GM19455 (cell line): Measurements from ENCODE around the gene DGKA.
"Not testable (repeated sequence)": the region's sequence is repeated elsewhere in the genome, so short reads cannot be mapped to it uniquely, and the experiment has no call there.

ENCODE experiments used
- ATAC-seq: cut with Tn5 transposase; IDR thresholded peaks from one replicate; pipeline ENCODE4 v1.9.1; 2021; ENCODE audit not compliant: unreplicated experiment

Gene DGKA

DNA sequence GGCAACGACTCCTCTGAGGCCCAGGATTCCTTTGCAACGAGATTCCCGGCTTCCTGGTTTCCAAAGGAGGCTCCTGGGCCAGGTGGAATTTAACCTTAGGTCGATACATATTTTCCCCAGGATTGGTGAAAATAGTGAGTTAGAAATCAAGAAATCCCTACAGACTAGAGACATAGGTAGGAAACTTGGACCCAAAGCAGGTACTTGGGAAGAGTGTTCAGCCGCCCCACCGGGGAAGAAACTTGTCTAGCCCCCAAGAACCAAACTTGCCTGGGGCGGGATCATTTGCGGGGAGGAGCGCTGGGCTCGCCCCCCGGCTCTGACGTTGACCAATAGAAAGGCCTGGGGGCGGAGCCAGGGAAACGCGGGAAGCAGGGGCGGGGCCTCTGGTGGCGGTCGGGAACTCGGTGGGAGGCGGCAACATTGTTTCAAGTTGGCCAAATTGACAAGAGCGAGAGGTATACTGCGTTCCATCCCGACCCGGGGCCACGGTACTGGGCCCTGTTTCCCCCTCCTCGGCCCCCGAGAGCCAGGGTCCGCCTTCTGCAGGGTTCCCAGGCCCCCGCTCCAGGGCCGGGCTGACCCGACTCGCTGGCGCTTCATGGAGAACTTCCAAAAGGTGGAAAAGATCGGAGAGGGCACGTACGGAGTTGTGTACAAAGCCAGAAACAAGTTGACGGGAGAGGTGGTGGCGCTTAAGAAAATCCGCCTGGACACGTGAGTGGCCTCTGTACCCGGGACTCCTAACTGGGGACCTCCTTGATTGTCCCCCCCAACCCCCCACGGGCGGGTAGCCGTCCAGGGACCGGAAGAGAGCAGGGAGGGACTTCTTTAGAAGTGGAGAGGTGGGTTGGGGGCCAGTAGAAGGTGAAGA lies 35.7 kb downstream of the DGKA start, which contains the start of gene CDK2:
Gene CDK2, plus strand, starts transcription at position 423 of the 874 bp plus-strand sequence. Its CDS starts 179 bp downstream, at position 602.
- peak; percentile 94 for ATAC-seq

DNA sequence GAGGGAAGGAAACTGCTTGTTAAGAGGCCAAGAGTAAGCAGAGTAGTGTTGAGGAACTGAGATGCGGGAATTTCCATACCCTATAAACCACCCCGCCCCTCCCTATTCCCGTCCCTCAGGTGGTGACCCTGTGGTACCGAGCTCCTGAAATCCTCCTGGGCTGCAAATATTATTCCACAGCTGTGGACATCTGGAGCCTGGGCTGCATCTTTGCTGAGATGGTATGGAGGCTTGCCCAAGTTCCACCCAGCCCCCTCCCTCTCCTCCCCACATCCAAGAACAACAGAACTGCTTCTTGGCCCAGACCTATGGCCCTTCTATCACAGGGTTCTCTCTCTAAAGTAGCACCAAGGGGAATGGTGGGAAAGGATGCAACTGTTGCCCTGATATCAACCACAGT lies 38.4 kb downstream of the DGKA start:
- no peak for ATAC-seq

DNA sequence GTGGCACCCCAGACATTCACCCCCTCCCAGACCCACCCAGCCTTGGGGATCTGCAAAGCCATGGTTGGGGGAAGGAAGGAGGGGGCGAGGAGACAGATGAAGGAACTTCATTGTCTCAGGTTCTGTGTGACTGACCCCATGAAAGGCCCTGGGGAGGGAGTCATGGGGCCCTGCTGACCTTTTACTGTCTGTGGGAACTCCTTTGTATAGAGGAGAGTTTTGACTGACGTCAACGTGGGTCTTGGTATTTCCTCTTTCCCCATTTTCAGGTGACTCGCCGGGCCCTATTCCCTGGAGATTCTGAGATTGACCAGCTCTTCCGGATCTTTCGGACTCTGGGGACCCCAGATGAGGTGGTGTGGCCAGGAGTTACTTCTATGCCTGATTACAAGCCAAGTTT lies 39.8 kb downstream of the DGKA start:
- ATAC-seq = no peak

GRCh38 chr12:55972042-55972441 lies 41.1 kb downstream of the DGKA start:
- no peak for ATAC-seq

GRCh38 chr12:55972456-55972855 lies 41.5 kb downstream of the DGKA start:
- no peak for ATAC-seq

DNA sequence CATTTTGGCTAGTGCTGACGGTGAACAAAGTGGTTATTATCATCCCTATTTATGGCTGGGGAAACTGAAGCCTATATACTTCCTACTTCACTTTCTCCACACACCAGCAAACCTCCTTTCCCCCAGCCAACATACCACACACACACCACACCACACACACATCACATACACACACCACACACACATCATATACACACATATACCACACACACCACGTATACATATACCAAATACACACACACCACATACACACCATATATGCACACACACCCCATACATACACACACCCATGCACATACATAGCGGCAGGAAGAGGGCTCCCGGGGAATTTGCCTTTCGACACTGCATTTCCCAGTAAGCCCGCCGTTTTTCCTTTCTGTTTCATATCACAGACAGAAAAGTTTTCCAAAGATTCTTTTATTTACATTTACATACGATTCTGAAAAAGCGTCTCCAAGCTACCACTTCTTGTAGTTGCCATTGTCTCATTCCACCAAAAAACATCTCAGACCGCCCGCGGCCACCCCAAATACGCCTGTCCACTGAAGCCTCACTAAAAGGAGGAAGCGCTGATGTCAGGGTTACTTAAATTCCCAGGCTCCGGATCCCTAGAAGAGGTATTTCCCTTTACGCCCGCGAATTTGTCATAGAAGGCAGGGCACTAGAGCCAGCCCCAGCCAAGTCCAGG lies 42.1 kb downstream of the DGKA start:
- ATAC-seq = no peak

- peak; percentile 96 for ATAC-seq
Observed at GRCh38 chr12:55973599-55974307, 42.8 kb downstream of the DGKA start, which contains the start of gene RAB5B. TSS of gene RAB5B (plus strand) at chr12:55974078. CDS start at chr12:55986961, 12,883 bp downstream.

GRCh38 chr12:55974308-55974730 lies 43.4 kb downstream of the DGKA start:
- peak; percentile 21 for ATAC-seq

GRCh38 chr12:55978393-55978792 lies 47.4 kb downstream of the DGKA start:
- ATAC-seq = no peak

GRCh38 chr12:55979069-55979468 lies 48.1 kb downstream of the DGKA start:
- ATAC-seq = no peak

GRCh38 chr12:55981882-55982281 lies 50.9 kb downstream of the DGKA start:
- ATAC-seq = not testable (repeated sequence)

DNA sequence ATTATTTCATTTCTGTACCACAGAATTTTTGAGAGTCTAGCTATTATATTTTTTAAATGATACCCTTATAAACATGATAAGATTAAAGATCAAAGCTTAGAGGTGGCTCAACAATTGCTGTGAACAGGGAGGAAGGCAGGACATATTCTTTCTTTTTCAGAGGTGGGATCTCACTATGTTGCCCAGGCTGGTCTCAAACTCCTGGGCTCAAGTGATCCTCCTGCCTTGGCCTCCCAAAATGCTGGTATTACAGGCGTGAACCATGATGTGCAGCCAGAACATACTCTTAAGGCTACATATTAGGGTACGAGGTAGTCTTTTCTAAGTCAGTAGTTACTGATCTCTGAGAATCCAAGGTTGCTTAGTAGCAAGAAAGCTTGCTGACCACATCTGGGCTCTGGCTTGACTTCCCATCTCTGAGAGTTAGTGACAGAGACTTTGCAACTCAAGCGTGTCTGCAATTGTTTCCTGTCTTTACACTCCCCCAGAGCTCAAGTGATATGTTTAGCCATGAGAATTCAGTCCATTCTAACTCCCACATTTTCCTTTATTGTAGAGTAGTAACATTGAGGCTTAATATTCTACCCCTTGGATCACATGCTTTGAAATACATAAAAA lies 51.5 kb downstream of the DGKA start:
- peak; percentile 63 for ATAC-seq

GRCh38 chr12:55983232-55983842 lies 52.4 kb downstream of the DGKA start:
- no peak for ATAC-seq

DNA sequence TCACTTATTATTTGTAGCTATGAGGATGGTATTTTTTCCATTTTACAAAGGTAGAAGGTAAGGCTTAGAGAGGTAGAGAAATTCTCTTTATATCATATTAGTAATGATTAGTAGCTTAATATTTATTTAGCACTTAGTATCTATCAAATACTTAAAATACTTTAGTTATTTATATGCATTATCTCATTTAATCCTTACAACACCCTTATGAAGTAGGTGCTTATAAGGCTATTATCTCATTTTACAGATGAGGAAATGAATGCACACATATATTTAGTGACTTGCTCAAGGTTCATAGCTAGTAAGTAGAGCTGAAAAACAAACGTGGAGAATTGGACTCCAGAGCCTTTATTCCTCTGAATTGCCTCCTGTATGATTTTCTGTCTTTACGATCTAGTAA lies 53.9 kb downstream of the DGKA start:
- no peak for ATAC-seq

GRCh38 chr12:55985341-55985740 lies 54.4 kb downstream of the DGKA start:
- ATAC-seq = no peak

GRCh38 chr12:55985976-55986375 lies 55.0 kb downstream of the DGKA start:
- ATAC-seq = not testable (repeated sequence)

DNA sequence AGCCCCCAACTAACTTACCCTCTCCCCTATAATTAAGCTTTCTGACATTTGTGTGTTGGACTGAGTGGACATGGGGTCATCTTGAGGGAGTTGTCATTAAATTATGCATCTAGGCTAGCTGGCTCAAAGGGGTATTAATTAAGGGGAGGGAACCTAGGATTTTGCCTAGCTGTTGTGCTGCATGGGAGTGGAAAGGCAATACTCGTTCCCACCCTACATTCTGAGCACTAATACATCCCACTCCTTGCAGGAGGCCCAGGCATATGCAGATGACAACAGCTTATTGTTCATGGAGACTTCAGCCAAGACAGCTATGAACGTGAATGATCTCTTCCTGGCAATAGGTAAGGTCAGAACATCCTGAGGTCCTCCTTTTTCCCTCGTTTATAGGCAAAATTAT lies 60.1 kb downstream of the DGKA start:
- no peak for ATAC-seq

DNA sequence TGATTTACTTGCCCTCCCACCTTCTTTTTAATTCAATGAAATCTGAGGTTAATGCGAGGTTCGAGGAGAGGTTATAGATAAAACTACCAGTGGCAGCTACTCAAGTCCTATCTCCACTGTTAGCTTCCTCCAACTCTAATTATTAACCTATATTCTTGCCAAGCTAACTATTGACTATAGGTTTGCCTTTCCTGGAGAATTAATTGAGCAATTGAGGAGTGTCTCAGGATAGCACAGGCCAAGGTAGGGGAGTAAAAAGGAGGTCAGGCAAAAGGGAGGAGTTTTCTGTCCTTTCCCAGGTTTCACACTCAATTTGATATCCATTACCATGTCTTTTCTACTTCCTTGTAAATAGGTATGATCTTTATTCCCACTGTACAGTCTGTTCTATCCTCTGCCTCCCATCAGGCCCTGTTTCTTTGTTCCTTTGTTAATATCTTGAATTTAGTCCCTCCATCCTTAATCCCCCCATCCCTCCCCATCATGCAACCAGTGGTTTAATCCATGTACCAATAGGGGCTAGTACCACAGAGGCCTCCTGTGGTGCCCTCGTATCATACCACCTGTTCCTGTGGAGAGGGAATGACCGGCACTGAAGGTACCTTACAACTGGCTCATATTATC lies 62.4 kb downstream of the DGKA start:
- ATAC-seq = no peak

GRCh38 chr12:55995366-55995765 lies 64.4 kb downstream of the DGKA start:
- ATAC-seq = no peak

- no peak for ATAC-seq
Observed at GRCh38 chr12:55996201-55996714, 65.3 kb downstream of the DGKA start.
